Mucosa of rectum (tissue), 2 donors: ENCODE data around the gene ZCCHC14.
"Not testable (repeated sequence)": the region's sequence is repeated elsewhere in the genome, so short reads cannot be mapped to it uniquely, and the experiment has no call there.

Experiments
- H3K27ac ChIP-seq, 2 donors: one replicate each; pipeline ENCODE4 v1.7.0; 2013; ENCODE audit warnings: inconsistent platforms in 2 of 2, low read depth in 2 of 2, low read length in 2 of 2
- H3K27me3 ChIP-seq, 2 donors: one replicate each; pipeline ENCODE4 v1.7.0; 2013; ENCODE audit warnings: low read length in 2 of 2; ENCODE audit not compliant: control insufficient read depth in 2 of 2, insufficient read depth in 2 of 2
- H3K36me3 ChIP-seq, 2 donors: one replicate each; pipeline ENCODE4 v1.7.0; 2013; ENCODE audit warnings: low read length in 2 of 2; ENCODE audit not compliant: control insufficient read depth in 2 of 2, insufficient read depth in 2 of 2
- H3K4me1 ChIP-seq, 2 donors: one replicate each; pipeline ENCODE4 v1.7.0; 2013; ENCODE audit warnings: low read length in 2 of 2, mild to moderate bottlenecking in 1 of 2; ENCODE audit not compliant: control insufficient read depth in 2 of 2, insufficient read depth in 2 of 2
- H3K4me3 ChIP-seq, 2 donors: one replicate each; pipeline ENCODE4 v1.7.0; 2013; ENCODE audit warnings: low read length in 2 of 2
- H3K9ac ChIP-seq, 2 donors: one replicate each; pipeline ENCODE4 v1.7.0; 2013; ENCODE audit warnings: low read length in 2 of 2, low read depth in 1 of 2, mild to moderate bottlenecking in 1 of 2
- H3K9me3 ChIP-seq, 2 donors: one replicate each; pipeline ENCODE4 v1.7.0; 2013; ENCODE audit warnings: low read length in 2 of 2; ENCODE audit not compliant: control insufficient read depth in 2 of 2
- donor health status: healthy.
- donor health status: Normal muscosa, but diverticular disease.

ZCCHC14 gene

GRCh38 chr16:87525352-87525751 lies 32.5 kb upstream of the ZCCHC14 start:
- Histone ChIP-seq H3K36me3 (no peaks in the 10 kb centered on the region), H3K4me1 (no peaks in the 10 kb centered on the region)

GRCh38 chr16:87524407-87524806 lies 31.6 kb upstream of the ZCCHC14 start:
- Histone ChIP-seq H3K27me3 (no peaks in the 10 kb centered on the region), H3K27ac (no peak overlapping the region), H3K9ac (no peak overlapping the region), H3K36me3 (no peaks in the 10 kb centered on the region), H3K4me1 (no peaks in the 10 kb centered on the region), H3K4me3 (no peak overlapping the region), H3K9me3 (peaks cover 0 to 1% of the 10 kb centered on the region in 2 donors)

More at GRCh38 chr16:87525352-87525751, 32.5 kb upstream of the ZCCHC14 start:
- no peaks in the 10 kb centered on the region for H3K27me3 ChIP-seq
- peaks cover 0 to 2% of the 10 kb centered on the region in 2 donors for H3K9me3 ChIP-seq
- no peak overlapping the region for H3K9ac ChIP-seq
- no peak overlapping the region for H3K4me3 ChIP-seq
- H3K27ac ChIP-seq = no peak overlapping the region

GRCh38 chr16:87523605-87524004 lies 30.8 kb upstream of the ZCCHC14 start:
- not testable (repeated sequence) for H3K9ac ChIP-seq, H3K36me3 ChIP-seq, H3K4me3 ChIP-seq

DNA sequence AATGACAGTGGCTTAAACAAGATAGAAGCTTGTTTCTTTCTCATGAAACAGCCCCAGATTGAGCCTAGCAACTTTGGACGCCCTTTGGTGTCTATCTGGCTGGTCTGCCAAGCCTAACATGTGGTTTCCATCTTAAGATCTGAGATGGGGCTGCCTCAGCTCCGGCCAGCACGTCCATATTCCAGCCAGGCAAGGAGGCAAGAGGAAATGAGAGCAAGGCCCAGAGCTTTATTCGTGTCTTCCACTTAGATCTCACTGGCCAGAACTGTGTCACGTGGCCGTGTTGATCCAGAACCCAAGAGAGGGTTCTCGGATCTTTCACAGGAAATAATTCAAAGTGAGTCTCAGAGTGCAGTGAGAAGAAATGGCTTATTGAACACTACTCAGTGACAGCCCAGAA lies 28.9 kb upstream of the ZCCHC14 start:
- H3K27ac ChIP-seq, H3K27me3 ChIP-seq, H3K36me3 ChIP-seq, H3K9ac ChIP-seq, H3K4me3 ChIP-seq, H3K9me3 ChIP-seq, H3K4me1 ChIP-seq: not testable (repeated sequence)

More at GRCh38 chr16:87523605-87524004, 30.8 kb upstream of the ZCCHC14 start:
- not testable (repeated sequence) for H3K27me3 ChIP-seq, H3K9me3 ChIP-seq, H3K4me1 ChIP-seq, H3K27ac ChIP-seq

DNA sequence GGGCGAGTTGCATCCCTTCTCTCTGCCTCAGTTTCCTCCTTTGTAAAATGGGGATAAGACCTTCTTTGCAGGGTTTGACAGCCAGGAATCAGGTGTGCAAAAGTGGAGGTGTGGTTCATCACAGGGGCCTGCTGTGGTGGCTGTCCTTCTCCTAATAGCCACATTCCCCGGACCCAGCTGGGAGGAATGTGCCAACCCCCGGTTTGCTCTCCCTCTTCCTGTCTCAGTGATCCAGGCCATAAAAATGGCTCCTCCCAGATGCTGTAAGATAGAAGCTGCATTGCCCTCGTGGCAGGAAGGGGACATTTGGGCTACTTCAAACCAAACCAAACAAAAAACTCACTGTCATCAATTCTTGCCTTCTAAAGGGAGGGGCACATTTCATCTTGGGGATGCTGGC lies 26.3 kb upstream of the ZCCHC14 start:
- not testable (repeated sequence) for H3K4me1 ChIP-seq, H3K36me3 ChIP-seq, H3K4me3 ChIP-seq, H3K9me3 ChIP-seq, H3K9ac ChIP-seq, H3K27me3 ChIP-seq
- peak overlapping the region in 1 of 2 donors; percentile 43 for H3K27ac ChIP-seq

GRCh38 chr16:87518430-87519051 lies 25.7 kb upstream of the ZCCHC14 start:
- not testable (repeated sequence) for H3K9me3 ChIP-seq, H3K9ac ChIP-seq, H3K36me3 ChIP-seq, H3K4me1 ChIP-seq, H3K4me3 ChIP-seq, H3K27me3 ChIP-seq
- peak overlapping the region; percentile 15 to 43 for H3K27ac ChIP-seq

DNA sequence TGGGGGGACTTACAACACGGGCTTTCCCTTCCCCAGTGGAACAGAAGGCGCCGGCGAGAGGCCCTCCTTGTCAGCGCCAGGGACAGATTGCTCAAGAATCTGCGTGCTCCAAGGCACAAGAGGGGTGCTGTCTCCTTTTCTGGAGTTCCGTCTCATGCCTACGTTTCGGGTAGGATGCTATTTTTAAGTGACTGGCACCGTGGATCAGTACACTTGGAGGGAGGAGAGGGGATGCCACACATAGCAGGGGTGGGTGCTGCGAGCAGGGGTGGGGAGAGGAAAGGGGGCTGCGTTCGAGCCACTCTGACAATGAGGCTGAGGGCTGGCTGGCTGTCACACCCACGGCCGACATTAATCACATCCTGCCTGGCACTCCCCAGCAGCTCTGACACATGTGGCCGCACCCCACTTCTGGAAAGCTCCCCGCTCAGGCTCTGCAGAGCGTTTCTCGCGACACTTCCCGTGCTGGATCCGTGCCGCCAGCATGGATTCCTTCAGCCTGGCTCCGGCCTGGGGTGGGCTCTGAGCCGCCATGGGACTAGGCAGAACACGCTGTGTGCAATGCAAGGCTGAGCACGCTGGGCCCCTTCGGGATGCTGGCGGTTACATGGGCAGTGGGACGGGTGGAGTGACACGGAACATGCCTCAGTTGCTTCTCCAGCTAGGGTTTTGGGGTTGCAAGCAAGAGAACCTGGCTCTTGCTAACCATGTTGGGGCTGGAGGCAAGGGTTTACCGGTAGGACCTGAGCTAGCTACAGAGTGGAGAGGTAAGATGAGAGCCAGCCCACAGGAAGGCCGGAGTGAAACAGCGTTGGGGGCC lies 25.0 kb upstream of the ZCCHC14 start:
- H3K9ac ChIP-seq, H3K9me3 ChIP-seq, H3K36me3 ChIP-seq, H3K27me3 ChIP-seq, H3K4me3 ChIP-seq, H3K4me1 ChIP-seq: not testable (repeated sequence)
- H3K27ac ChIP-seq = peak overlapping the region; percentile 15 to 43

DNA sequence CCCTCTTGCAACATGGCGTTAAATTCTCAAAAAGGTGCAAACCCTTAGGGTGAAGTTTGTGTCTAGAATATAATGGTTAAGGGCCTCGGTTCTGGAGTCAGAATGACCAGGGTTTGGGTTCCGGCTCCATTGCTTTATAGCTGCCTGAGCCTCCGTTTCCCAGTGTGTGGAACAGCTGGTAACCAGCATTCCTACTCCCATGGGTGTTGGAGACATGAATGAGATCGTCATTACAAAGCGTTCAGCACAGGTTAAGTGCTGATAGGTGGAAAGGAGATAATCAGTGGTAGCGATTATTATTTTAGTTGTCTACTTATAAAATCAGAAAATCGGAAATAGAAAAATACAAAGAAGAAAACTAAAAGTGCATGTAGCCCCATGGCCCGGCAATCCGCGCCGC lies 23.5 kb upstream of the ZCCHC14 start:
- Histone ChIP-seq H3K9ac (no peak overlapping the region), H3K9me3 (no peaks in the 10 kb centered on the region), H3K4me3 (no peak overlapping the region), H3K27me3 (peaks cover 0 to 3% of the 10 kb centered on the region in 2 donors), H3K27ac (no peak overlapping the region), H3K4me1 (peaks cover 3 to 4% of the 10 kb centered on the region in 2 donors), H3K36me3 (no peaks in the 10 kb centered on the region)

DNA sequence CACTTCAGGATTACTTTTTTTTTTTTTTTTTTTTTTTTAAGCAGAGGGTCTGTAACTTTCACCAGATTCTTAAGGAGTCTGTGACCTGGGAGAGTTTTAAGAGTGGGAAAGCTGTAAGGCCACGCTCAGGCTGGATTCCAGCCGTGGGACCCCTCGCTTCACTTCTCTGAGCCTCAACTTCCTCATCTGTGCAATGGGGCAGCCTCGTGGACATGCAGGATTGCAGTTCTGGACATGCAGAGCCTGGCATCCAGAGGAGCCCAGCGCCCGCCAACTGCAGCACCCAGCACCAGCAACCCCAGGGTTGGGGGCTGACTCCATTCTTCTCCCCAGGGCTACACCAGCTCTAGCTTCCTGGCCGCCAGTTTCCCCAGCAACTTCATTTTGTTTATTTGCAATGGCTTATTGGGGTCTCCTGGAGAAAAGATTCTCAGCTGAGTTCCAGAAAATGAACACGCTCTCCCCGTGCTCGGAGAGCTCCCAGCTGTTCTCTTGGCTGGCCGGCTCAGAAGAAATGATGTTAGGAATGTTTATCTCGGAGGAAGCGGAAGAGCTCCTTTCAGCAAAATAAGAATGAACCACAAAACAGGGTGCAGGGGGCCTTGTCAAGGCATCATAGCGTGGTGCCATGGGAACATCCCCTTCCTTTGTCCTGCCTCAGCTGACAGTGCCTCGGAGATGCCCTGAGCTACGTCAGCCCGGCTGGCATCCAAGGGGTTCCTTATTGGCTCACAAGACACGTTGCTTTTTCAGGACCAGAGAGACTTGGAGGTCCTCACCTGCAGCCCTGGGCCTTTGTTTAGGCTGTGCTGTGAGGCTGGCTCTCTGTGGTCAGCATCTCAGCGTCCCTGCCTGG lies 22.9 kb upstream of the ZCCHC14 start:
- no peaks in the 10 kb centered on the region for H3K36me3 ChIP-seq
- H3K4me1 ChIP-seq = peaks cover 3 to 4% of the 10 kb centered on the region in 2 donors
- no peak overlapping the region for H3K9ac ChIP-seq
- H3K27me3 ChIP-seq = peaks cover 0 to 3% of the 10 kb centered on the region in 2 donors
- no peak overlapping the region for H3K27ac ChIP-seq
- no peak overlapping the region for H3K4me3 ChIP-seq
- H3K9me3 ChIP-seq = no peaks in the 10 kb centered on the region

DNA sequence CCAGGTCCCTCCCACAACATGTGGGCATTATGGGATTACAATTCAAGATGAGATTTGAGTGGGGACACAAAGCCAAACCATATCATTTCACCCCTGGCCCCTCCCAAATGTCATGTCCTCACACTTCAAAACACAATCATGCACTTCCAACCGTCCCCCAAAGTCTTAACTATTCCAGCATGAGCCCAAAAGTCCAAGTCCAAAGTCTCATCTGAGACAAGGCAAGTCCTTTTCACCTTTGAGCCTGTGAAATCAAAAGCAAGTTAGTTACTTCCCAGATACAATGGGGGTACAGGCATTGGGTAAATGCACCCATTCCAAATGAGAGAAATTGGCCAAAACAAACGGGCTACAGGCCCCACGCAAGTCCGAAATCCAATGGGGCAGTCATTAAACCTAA lies 17.0 kb upstream of the ZCCHC14 start:
- not testable (repeated sequence) for H3K27ac ChIP-seq, H3K4me1 ChIP-seq, H3K9ac ChIP-seq, H3K36me3 ChIP-seq, H3K27me3 ChIP-seq, H3K9me3 ChIP-seq, H3K4me3 ChIP-seq
